Prostate gland (tissue), 2 donors: Measurements from ENCODE around the gene AKAP10.

Source experiments
- POLR2A ChIP-seq: fragments of 450-650 bp; IDR thresholded peaks from one replicate; pipeline ENCODE4 v1.6.1; 2016; ENCODE audit warnings: antibody characterized with exemption, mild to moderate bottlenecking
- POLR2AphosphoS5 ChIP-seq: sonication (generic); formaldehyde crosslinking; IDR thresholded peaks from one replicate; pipeline ENCODE4 v1.6.1; 2017; ENCODE audit warnings: antibody characterized with exemption
- TF ChIP-seq, protein P1 (sequence below), 4 experiments: fragments of 200-600 bp in 2 of 4; fragments of 450-650 bp in 2 of 4; sonication (generic) in 2 of 4; IDR thresholded peaks; 1 replicate in 3 of 4; 2 replicates in 1 of 4; pipeline ENCODE4 v1.5.1; 2016 to 2019; ENCODE audit warnings: antibody characterized with exemption in 4 of 4, mild to moderate bottlenecking in 2 of 4, moderate library complexity in 2 of 4

DNA sequence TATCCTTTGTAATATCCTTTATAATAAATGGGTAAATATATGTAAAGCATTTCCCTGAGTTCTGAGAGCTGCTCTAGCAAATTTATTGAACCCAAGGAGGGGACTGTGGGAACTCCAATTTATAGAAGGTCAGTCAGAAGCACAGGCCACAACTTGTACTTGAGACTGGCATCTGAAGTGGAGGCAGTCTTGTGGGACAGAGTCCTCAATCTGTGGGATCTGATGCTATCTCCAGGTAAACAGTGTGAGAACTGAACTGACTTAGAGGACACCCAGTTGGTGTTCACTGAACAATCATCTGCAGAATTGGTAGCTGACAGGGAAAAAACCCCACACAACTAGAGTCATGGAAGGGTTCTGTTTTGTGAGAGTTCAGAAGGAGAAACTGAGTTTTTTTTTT, 34.0 kb downstream of the AKAP10 start:
- TF ChIP-seq POLR2AphosphoS5: no peak
- TF ChIP-seq POLR2A: no peak
- TF ChIP-seq, protein P1, sequence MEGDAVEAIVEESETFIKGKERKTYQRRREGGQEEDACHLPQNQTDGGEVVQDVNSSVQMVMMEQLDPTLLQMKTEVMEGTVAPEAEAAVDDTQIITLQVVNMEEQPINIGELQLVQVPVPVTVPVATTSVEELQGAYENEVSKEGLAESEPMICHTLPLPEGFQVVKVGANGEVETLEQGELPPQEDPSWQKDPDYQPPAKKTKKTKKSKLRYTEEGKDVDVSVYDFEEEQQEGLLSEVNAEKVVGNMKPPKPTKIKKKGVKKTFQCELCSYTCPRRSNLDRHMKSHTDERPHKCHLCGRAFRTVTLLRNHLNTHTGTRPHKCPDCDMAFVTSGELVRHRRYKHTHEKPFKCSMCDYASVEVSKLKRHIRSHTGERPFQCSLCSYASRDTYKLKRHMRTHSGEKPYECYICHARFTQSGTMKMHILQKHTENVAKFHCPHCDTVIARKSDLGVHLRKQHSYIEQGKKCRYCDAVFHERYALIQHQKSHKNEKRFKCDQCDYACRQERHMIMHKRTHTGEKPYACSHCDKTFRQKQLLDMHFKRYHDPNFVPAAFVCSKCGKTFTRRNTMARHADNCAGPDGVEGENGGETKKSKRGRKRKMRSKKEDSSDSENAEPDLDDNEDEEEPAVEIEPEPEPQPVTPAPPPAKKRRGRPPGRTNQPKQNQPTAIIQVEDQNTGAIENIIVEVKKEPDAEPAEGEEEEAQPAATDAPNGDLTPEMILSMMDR (IDR thresholded peaks at IDR 0.05): no peak
